Amniotic stem cell (primary cell): ENCODE measurements around the gene HLA-A.
A peak's percentile ranks its signal among the peaks of the same experiment; 100 is the strongest.
"Not testable (repeated sequence)": the region's sequence is repeated elsewhere in the genome, so short reads cannot be mapped to it uniquely, and the experiment has no call there.

ENCODE experiments used
- DNase-seq: peaks from one replicate; lab custom pipeline; 2025; lab: John Stamatoyannopoulos, UW

HLA-A gene

GRCh38 chr6:29961966-29962365 is 19.6 kb downstream of the HLA-A start:
- DNase-seq = no peak

- not testable (repeated sequence) for DNase-seq
Observed at GRCh38 chr6:29963697-29964096, 21.4 kb downstream of the HLA-A start.

- no peak for DNase-seq
Observed at GRCh38 chr6:29964518-29964886, 22.2 kb downstream of the HLA-A start.

GRCh38 chr6:29964887-29965562 is 22.7 kb downstream of the HLA-A start:
- peak; percentile 67 for DNase-seq

- DNase-seq = no peak
Observed at GRCh38 chr6:29965563-29965872, 23.2 kb downstream of the HLA-A start.

- no peak for DNase-seq
Observed at GRCh38 chr6:29965873-29966601, 23.7 kb downstream of the HLA-A start.

GRCh38 chr6:29967379-29968010 is 25.2 kb downstream of the HLA-A start:
- DNase-seq = no peak

- no peak for DNase-seq
Observed at GRCh38 chr6:29968130-29968529, 25.8 kb downstream of the HLA-A start.

GRCh38 chr6:29968905-29969304 is 26.6 kb downstream of the HLA-A start:
- no peak for DNase-seq

- no peak for DNase-seq
Observed at GRCh38 chr6:29970711-29971110, 28.4 kb downstream of the HLA-A start.

GRCh38 chr6:29974901-29975560 is 32.7 kb downstream of the HLA-A start:
- DNase-seq = no peak

GRCh38 chr6:29975561-29975907 is 33.2 kb downstream of the HLA-A start:
- DNase-seq = no peak

- no peak for DNase-seq
Observed at GRCh38 chr6:29976253-29976587, 33.9 kb downstream of the HLA-A start.

- DNase-seq = peak; percentile 74
Observed at GRCh38 chr6:29976588-29977424, 34.5 kb downstream of the HLA-A start.

- DNase-seq = no peak
Observed at GRCh38 chr6:29977425-29977727, 35.0 kb downstream of the HLA-A start.

GRCh38 chr6:29980013-29980412 is 37.7 kb downstream of the HLA-A start:
- not testable (repeated sequence) for DNase-seq

GRCh38 chr6:29980511-29980910 is 38.2 kb downstream of the HLA-A start:
- no peak for DNase-seq

GRCh38 chr6:29981211-29981812 is 39.0 kb downstream of the HLA-A start:
- no peak for DNase-seq

- no peak for DNase-seq
Observed at GRCh38 chr6:29982097-29982496, 39.8 kb downstream of the HLA-A start.

GRCh38 chr6:29984232-29984631 is 41.9 kb downstream of the HLA-A start:
- no peak for DNase-seq

- no peak for DNase-seq
Observed at GRCh38 chr6:29984992-29985391, 42.7 kb downstream of the HLA-A start.

- no peak for DNase-seq
Observed at GRCh38 chr6:29986179-29986781, 43.9 kb downstream of the HLA-A start.
